ENCODE results near the gene SYMPK.

The SYMPK gene

DNA sequence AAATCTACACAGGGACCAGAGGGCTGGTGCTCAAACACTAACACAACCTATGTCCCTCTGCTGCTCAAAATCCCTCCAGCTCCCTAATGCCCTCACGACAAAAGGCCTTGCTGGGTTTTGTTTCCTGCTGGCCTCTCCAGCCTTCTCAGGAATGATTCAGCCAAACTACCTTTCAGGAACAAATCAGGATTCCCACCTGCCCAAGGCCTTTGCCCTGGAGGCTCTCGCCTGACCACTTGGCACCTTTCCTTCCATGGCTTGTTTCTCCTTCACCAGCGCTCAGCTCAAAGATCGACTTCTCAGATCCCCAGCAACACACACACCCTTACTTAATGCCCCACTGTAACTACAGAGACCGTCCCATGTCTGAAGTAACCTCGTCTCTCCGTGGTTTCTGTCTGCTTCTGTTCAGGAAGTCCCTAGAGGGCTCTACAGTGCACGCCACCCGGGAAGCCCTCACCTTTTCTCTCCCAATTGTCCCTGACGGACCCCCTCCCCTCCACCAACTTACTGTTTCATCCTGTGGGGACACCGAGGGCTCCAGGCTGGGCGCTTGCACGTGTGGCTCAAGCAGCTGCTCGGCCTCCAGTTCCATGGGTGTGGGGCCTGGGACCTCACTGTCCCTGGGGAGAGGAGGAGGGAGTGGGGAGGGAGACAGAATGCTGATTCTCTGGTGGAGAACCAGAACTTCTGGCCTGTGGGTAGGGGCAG lies 90.7 kb downstream of the SYMPK start:
- no peak for DNase-seq (ENCODE audit: low read depth, low spot score)
- WGBS (ENCODE audit: insufficient coverage, insufficient read length), result no CpG with 5 or more reads among the region's 14 CpGs
- H3K27ac ChIP-seq (ENCODE audit: low read length), result no peak overlapping the region
- peaks cover under 1% of the 10 kb centered on the region; the same call in 1 of the 2 replicates for H3K36me3 ChIP-seq (ENCODE audit: control insufficient read depth, insufficient read depth, low read length)
- no peaks in the 10 kb centered on the region for H3K27me3 ChIP-seq (ENCODE audit: control insufficient read depth, insufficient read depth, low read length)
- peaks cover 3% of the 10 kb centered on the region; the same call in 1 of the 2 replicates for H3K4me1 ChIP-seq (ENCODE audit: control insufficient read depth, insufficient read depth, low read length)
- H3K4me3 ChIP-seq (ENCODE audit: low read length), result no peak overlapping the region
- no peaks in the 10 kb centered on the region for H3K9me3 ChIP-seq (ENCODE audit: control insufficient read depth, insufficient read depth, low read length)

GRCh38 chr19:45771311-45771933 lies 91.5 kb downstream of the SYMPK start:
- Histone ChIP-seq H3K27me3 (ENCODE audit: control insufficient read depth, insufficient read depth, low read length) (no peaks in the 10 kb centered on the region), H3K9me3 (ENCODE audit: control insufficient read depth, insufficient read depth, low read length) (no peaks in the 10 kb centered on the region), H3K27ac (ENCODE audit: low read length) (no peak overlapping the region), H3K4me1 (ENCODE audit: control insufficient read depth, insufficient read depth, low read length) (peaks cover 7% of the 10 kb centered on the region), H3K36me3 (ENCODE audit: control insufficient read depth, insufficient read depth, low read length) (no peaks in the 10 kb centered on the region; the same call in 1 of the 2 replicates), H3K4me3 (ENCODE audit: low read length) (no peak overlapping the region; the same call in 1 of the 2 replicates)
- WGBS (ENCODE audit: insufficient coverage, insufficient read length), result no CpG with 5 or more reads among the region's 46 CpGs
- DNase-seq (ENCODE audit: low read depth, low spot score), result no peak

GRCh38 chr19:45770192-45771101 lies 92.5 kb downstream of the SYMPK start:
- Histone ChIP-seq H3K4me3 (ENCODE audit: low read length) (peak overlapping the region; percentile 50; the same call in 1 of the 2 replicates), H3K27ac (ENCODE audit: low read length) (no peak overlapping the region), H3K27me3 (ENCODE audit: control insufficient read depth, insufficient read depth, low read length) (no peaks in the 10 kb centered on the region), H3K36me3 (ENCODE audit: control insufficient read depth, insufficient read depth, low read length) (no peaks in the 10 kb centered on the region; the same call in 1 of the 2 replicates), H3K4me1 (ENCODE audit: control insufficient read depth, insufficient read depth, low read length) (peaks cover 10% of the 10 kb centered on the region), H3K9me3 (ENCODE audit: control insufficient read depth, insufficient read depth, low read length) (no peaks in the 10 kb centered on the region)
- no CpG with 5 or more reads among the region's 79 CpGs for WGBS (ENCODE audit: insufficient coverage, insufficient read length)
- peak; percentile 93 for DNase-seq (ENCODE audit: low read depth, low spot score)

DNA sequence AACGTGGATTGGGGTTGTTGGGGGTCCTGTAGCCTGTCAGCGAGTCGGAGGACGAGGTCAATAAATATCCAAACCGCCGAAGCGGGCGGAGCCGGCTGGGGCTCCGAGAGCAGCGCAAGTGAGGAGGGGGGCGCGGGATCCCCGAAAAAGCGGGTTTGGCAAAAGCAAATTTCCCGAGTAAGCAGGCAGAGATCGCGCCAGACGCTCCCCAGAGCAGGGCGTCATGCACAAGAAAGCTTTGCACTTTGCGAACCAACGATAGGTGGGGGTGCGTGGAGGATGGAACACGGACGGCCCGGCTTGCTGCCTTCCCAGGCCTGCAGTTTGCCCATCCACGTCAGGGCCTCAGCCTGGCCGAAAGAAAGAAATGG lies 93.1 kb downstream of the SYMPK start:
- Histone ChIP-seq H3K36me3 (ENCODE audit: control insufficient read depth, insufficient read depth, low read length) (no peaks in the 10 kb centered on the region; the same call in 1 of the 2 replicates), H3K4me3 (ENCODE audit: low read length) (peak overlapping the region; percentile 50; the same call in 1 of the 2 replicates), H3K27ac (ENCODE audit: low read length) (no peak overlapping the region), H3K4me1 (ENCODE audit: control insufficient read depth, insufficient read depth, low read length) (peaks cover 16% of the 10 kb centered on the region), H3K9me3 (ENCODE audit: control insufficient read depth, insufficient read depth, low read length) (no peaks in the 10 kb centered on the region), H3K27me3 (ENCODE audit: control insufficient read depth, insufficient read depth, low read length) (no peaks in the 10 kb centered on the region)
- no CpG with 5 or more reads among the region's 28 CpGs for WGBS (ENCODE audit: insufficient coverage, insufficient read length)
- DNase-seq (ENCODE audit: low read depth, low spot score), result no peak

DNA sequence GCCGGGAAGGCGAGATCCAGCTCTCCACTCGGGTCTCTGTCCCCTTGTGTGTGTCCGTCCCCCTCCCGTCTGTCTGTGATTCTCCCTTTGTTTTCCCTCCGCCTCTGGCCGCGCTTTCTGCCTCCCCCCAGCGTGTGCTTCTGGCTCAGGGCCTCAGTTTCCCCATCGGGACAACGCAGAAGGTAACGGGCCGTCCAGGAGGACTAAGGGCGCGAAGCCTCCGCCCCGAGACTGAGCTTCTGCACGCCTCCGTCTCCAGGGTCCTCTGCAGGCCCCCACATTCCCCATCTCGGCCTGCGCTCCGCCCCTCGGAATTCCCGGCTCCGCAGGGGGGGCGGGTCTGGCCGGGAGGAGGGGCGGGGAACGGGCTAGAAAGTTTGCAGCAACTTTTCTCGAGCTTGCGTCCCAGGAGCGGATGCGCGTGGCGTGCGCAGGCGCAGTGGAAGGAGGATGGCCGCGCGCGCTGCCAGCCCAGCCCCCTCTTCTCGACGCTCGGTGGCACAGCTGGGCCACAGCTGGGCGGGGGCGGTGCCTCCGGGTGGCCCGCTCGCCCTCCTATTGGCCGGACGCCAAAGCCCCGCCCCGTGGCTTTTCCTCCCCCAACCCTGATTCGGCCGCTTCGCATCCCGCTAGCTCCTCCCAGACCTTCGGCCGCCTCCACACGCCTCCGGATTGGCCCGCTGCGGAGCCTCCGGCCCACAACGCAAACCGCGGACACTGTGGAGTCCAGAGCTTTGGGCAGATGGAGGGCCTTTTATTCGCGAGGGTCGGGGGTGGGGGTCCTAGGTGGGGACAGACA lies 93.8 kb downstream of the SYMPK start, which contains the start of gene SIX5:
Gene SIX5 (minus strand): TSS at position 269 of the 799 bp plus-strand sequence. CDS start 408 bp downstream, outside the sequence.
- H3K4me1 ChIP-seq (ENCODE audit: control insufficient read depth, insufficient read depth, low read length), result peaks cover 18% of the 10 kb centered on the region
- H3K36me3 ChIP-seq (ENCODE audit: control insufficient read depth, insufficient read depth, low read length), result no peaks in the 10 kb centered on the region; the same call in 1 of the 2 replicates
- WGBS (ENCODE audit: insufficient coverage, insufficient read length), result no CpG with 5 or more reads among the region's 70 CpGs
- H3K27me3 ChIP-seq (ENCODE audit: control insufficient read depth, insufficient read depth, low read length), result no peaks in the 10 kb centered on the region
- peak; percentile 93 for DNase-seq (ENCODE audit: low read depth, low spot score)
- H3K4me3 ChIP-seq (ENCODE audit: low read length), result peak within 1 kb of the TSS; percentile 50
- H3K27ac ChIP-seq (ENCODE audit: low read length), result no peak within 1 kb of the TSS
- H3K9me3 ChIP-seq (ENCODE audit: control insufficient read depth, insufficient read depth, low read length), result no peaks in the 10 kb centered on the region

DNA sequence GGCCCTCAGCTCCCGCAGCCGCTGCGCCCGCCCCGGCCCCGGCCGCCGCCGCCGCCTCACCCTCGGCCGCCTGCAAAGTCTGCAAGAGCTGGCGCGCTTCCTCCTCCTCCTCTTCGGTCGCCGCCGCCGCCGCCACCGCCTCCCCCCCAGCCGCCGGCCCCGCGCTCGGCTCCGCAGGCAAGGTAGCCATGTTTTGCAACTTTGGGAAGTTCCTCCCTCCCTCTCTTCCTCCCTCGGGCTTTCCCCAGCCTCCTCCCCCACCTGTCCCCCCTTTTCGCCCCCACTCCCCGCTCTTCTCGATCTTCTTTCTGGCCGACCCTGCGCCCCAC lies 94.3 kb downstream of the SYMPK start:
- H3K36me3 ChIP-seq (ENCODE audit: control insufficient read depth, insufficient read depth, low read length), result no peaks in the 10 kb centered on the region; the same call in 1 of the 2 replicates
- WGBS (ENCODE audit: insufficient coverage, insufficient read length), result no CpG with 5 or more reads among the region's 33 CpGs
- no peak overlapping the region for H3K27ac ChIP-seq (ENCODE audit: low read length)
- no peaks in the 10 kb centered on the region for H3K27me3 ChIP-seq (ENCODE audit: control insufficient read depth, insufficient read depth, low read length)
- peaks cover 22% of the 10 kb centered on the region for H3K4me1 ChIP-seq (ENCODE audit: control insufficient read depth, insufficient read depth, low read length)
- peak overlapping the region; percentile 47; the same call in 1 of the 2 replicates for H3K4me3 ChIP-seq (ENCODE audit: low read length)
- DNase-seq (ENCODE audit: low read depth, low spot score), result no peak
- no peaks in the 10 kb centered on the region for H3K9me3 ChIP-seq (ENCODE audit: control insufficient read depth, insufficient read depth, low read length)

- H3K9me3 ChIP-seq (ENCODE audit: control insufficient read depth, insufficient read depth, low read length), result no peaks in the 10 kb centered on the region
- H3K27me3 ChIP-seq (ENCODE audit: control insufficient read depth, insufficient read depth, low read length), result no peaks in the 10 kb centered on the region
- no CpG with 5 or more reads among the region's 102 CpGs for WGBS (ENCODE audit: insufficient coverage, insufficient read length)
- H3K36me3 ChIP-seq (ENCODE audit: control insufficient read depth, insufficient read depth, low read length), result no peaks in the 10 kb centered on the region; the same call in 1 of the 2 replicates
- no peak overlapping the region for H3K27ac ChIP-seq (ENCODE audit: low read length)
- H3K4me3 ChIP-seq (ENCODE audit: low read length), result peak overlapping the region; percentile 47
- no peak for DNase-seq (ENCODE audit: low read depth, low spot score)
- peaks cover 22% of the 10 kb centered on the region for H3K4me1 ChIP-seq (ENCODE audit: control insufficient read depth, insufficient read depth, low read length)
Observed at GRCh38 chr19:45767881-45768654, 94.9 kb downstream of the SYMPK start.

DNA sequence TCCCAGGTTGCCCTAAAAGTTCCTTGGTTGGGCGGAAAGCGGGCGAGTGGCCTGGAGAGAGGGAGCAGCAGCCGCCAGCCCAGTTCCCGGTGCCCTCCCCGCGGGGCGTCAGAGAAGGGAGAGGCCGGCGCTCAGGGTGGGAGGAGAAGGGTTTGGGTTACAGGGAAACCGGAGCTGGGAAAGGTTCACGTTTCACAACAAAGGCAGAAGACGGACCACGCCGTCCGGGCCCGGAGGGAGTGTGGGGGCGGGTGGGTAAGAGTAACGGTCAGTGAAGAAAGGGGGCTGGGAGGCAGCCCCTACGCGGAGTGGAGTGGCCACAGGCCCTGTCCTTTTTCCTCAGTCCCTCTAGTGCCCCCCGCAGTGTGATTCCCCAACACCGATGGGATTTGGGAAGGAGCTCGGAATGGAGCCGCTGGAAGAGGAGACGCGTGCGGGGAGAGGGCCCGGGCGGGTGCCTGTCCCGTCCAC lies 95.5 kb downstream of the SYMPK start:
- Histone ChIP-seq H3K27ac (ENCODE audit: low read length) (no peak overlapping the region), H3K36me3 (ENCODE audit: control insufficient read depth, insufficient read depth, low read length) (no peaks in the 10 kb centered on the region; the same call in 1 of the 2 replicates), H3K4me3 (ENCODE audit: low read length) (peak overlapping the region; percentile 47; the same call in 1 of the 2 replicates), H3K4me1 (ENCODE audit: control insufficient read depth, insufficient read depth, low read length) (peaks cover 22% of the 10 kb centered on the region), H3K27me3 (ENCODE audit: control insufficient read depth, insufficient read depth, low read length) (no peaks in the 10 kb centered on the region), H3K9me3 (ENCODE audit: control insufficient read depth, insufficient read depth, low read length) (no peaks in the 10 kb centered on the region)
- no peak for DNase-seq (ENCODE audit: low read depth, low spot score)
- WGBS (ENCODE audit: insufficient coverage, insufficient read length), result no CpG with 5 or more reads among the region's 31 CpGs

DNA sequence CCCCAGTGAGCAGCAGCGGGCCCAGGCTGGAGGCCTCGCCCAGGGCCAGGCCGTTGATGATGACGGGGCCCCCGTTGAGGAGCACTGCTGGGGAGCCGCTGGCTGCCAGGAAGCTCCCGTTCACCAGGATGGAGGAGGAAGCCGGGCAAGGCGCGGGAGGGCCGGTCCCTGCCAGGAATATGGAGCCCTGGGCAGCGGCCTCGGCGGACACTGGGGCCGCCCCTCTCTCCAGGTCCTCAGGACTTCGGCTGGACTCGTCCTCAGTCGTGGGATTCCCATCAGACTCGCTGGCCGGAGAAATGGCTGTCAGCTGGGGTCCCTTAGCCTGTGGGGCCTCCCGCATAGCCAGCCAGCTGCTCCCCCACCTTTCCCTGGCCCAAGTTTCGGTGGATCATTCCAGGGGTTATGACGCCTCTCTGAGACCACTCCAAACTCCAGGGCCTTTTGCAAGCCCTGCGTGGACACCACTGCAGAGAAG lies 96.0 kb downstream of the SYMPK start:
- peak overlapping the region; percentile 47; the same call in 1 of the 2 replicates for H3K4me3 ChIP-seq (ENCODE audit: low read length)
- no peaks in the 10 kb centered on the region; the same call in 1 of the 2 replicates for H3K36me3 ChIP-seq (ENCODE audit: control insufficient read depth, insufficient read depth, low read length)
- no peak for DNase-seq (ENCODE audit: low read depth, low spot score)
- H3K27me3 ChIP-seq (ENCODE audit: control insufficient read depth, insufficient read depth, low read length), result no peaks in the 10 kb centered on the region
- peaks cover 22% of the 10 kb centered on the region for H3K4me1 ChIP-seq (ENCODE audit: control insufficient read depth, insufficient read depth, low read length)
- WGBS (ENCODE audit: insufficient coverage, insufficient read length), result no CpG with 5 or more reads among the region's 24 CpGs
- no peaks in the 10 kb centered on the region for H3K9me3 ChIP-seq (ENCODE audit: control insufficient read depth, insufficient read depth, low read length)
- no peak overlapping the region for H3K27ac ChIP-seq (ENCODE audit: low read length)

Data from iPS DF 6.9 (cell line).